ENCODE results near the gene TRPV3. TPM values are rescaled to one million over a fixed set of nuclear protein-coding genes. Genes with fewer than 3 reads are reported as not detected.

TRPV3 gene
- total and polyA plus RNA-seq, 4 donors: 0.04 to 0.38 (median 0.26) TPM

- H3K36me3 ChIP-seq (ENCODE audit: control insufficient read depth in 4 of 4, insufficient read depth in 3 of 4, low read depth in 1 of 4, low read length in 3 of 4): peaks cover 0 to 5% (median under 1%) of the 10 kb centered on the region in 4 donors
- H3K9ac ChIP-seq (ENCODE audit: low read depth in 1 of 2, low read length in 2 of 2): no peak overlapping the region
- peaks cover 0 to 12% (median 3%) of the 10 kb centered on the region in 4 donors for H3K4me1 ChIP-seq (ENCODE audit: control insufficient read depth in 4 of 4, insufficient read depth in 4 of 4, low read length in 3 of 4)
- H3K9me3 ChIP-seq (ENCODE audit: control insufficient read depth in 4 of 4, low read length in 3 of 4): no peaks in the 10 kb centered on the region
- H3K27me3 ChIP-seq (ENCODE audit: control insufficient read depth in 4 of 4, insufficient read depth in 4 of 4, low read length in 3 of 4): no peaks in the 10 kb centered on the region
- WGBS: 86% methylated on average over 3 of the region's 3 CpGs
- no peak overlapping the region for H3K4me3 ChIP-seq (ENCODE audit: low read depth in 1 of 3, low read length in 3 of 3)
- TF ChIP-seq EGR1 (IDR thresholded peaks at IDR 0.05; ENCODE audit: low read depth in 2 of 2): no peak
- TF ChIP-seq ZBTB33 (IDR thresholded peaks at IDR 0.05): no peak
- no peak for TF ChIP-seq ATF3 (IDR thresholded peaks at IDR 0.05)
- no peak for TF ChIP-seq HNF4A (conservative IDR thresholded peaks at IDR 0.05)
- TF ChIP-seq RAD21 (IDR thresholded peaks at IDR 0.05): no peak
- no peak for TF ChIP-seq FOXA1 (IDR thresholded peaks at IDR 0.05)
- TF ChIP-seq YY1 (IDR thresholded peaks at IDR 0.05): no peak
- TF ChIP-seq FOXA2 (IDR thresholded peaks at IDR 0.05): no peak
- TF ChIP-seq JUND (IDR thresholded peaks at IDR 0.05): no peak
- no peak for TF ChIP-seq SP1 (IDR thresholded peaks at IDR 0.05)
- no peak for TF ChIP-seq CTCF (IDR thresholded peaks at IDR 0.05; ENCODE audit: low read depth, low read length, missing input control)
- TF ChIP-seq TAF1 (conservative IDR thresholded peaks at IDR 0.05): no peak
- no peak for TF ChIP-seq RXRA (IDR thresholded peaks at IDR 0.05)
- TF ChIP-seq HNF4G (IDR thresholded peaks at IDR 0.05): no peak
- no peak for TF ChIP-seq NR2F2 (IDR thresholded peaks at IDR 0.05)
- no peak for TF ChIP-seq GABPA (IDR thresholded peaks at IDR 0.05 in 1 of 2, conservative IDR thresholded peaks at IDR 0.05 in 1 of 2)
- no peak for TF ChIP-seq MAX (IDR thresholded peaks at IDR 0.05)
- no peak for TF ChIP-seq REST (IDR thresholded peaks at IDR 0.05)
- DNase-seq (ENCODE audit: low spot score): no peak
- H3K27ac ChIP-seq (ENCODE audit: low read depth in 1 of 2, low read length in 2 of 2): no peak overlapping the region
Measured at GRCh38 chr17:3482852-3483251, 74.8 kb downstream of the TRPV3 start.
